ENCODE measurements around the gene ITSN1.

The ITSN1 gene

DNA sequence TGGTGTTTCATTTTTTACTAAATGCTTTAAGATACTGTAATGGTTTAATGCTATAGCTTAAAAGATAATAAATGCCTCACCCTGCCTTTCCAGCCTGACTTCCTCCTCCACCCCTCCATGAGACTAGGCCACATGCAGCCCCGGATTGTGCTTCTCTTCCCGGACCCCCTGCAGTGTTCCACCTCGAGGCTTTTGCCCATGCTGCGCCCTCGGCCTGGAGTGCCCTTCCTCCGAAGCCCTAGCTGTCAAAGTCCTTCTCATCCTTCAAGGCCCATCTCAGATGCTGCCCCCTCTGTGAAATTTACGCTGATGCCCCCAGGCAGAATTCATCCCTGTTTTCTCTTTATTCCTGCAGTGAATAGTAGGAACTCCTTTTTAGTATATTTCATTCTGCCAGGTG lies 174.8 kb downstream of the ITSN1 start:
- DNase-seq = no peak

DNA sequence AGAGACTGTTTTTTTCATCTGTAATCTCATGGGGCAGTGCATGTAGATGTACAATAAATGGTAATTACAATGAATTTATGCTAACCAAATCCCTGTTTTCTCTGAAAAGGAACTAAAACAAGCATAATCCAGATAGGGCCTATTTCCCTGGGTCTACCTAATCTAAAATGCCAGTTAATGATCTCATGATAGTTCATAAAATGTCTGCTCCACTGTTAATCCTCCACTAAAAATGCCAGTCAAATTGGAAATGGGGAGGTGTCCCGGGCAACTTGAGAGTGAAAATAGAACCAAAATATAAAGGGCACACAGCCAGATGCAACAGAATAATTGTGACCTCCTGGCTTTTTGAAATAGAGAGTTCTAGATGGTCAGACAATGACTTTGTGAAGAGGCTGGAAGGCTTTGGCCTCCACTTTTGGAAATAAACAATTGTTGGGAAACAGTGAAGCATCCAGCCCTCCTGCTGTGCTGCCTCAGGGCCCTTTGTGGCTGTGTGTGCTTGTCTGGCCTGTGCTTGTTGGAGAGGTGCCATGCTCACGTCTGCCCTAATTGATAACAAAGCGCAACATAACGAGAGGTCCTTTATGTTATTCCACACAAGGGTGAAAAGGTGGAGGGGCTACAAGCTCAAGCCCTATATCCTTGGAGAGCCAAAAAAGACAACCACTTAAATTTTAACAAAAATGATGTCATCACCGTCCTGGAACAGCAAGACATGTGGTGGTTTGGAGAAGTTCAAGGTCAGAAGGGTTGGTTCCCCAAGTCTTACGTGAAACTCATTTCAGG lies 175.6 kb downstream of the ITSN1 start:
- DNase-seq = no peak

DNA sequence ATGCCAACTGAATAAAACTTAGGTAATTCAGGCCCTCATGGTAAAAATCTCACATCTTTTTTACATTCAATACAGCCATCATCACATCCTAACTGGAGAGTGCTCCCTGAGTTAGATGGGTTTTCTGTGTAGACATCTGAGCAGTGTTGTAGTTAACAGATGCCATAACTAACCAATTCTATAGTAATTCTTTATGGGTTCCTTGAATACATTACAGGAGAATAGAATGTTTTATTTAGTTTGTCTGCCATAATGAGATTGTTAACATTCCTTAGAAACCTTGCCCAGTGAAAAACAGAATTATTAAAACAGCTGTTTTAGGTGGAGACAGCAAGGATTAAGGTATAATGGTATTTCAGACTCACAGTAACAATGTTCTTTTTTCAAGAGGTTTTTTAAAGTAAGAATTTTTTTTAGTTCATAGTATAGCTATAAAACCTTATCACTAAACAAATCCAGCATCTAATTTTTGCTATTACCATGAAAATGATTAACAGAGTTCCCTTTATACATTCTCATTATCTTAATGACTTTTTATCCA lies 178.0 kb downstream of the ITSN1 start:
- no peak for DNase-seq

- no peak for DNase-seq
Measured at GRCh38 chr21:33820798-33821197, 178.5 kb downstream of the ITSN1 start.

DNA sequence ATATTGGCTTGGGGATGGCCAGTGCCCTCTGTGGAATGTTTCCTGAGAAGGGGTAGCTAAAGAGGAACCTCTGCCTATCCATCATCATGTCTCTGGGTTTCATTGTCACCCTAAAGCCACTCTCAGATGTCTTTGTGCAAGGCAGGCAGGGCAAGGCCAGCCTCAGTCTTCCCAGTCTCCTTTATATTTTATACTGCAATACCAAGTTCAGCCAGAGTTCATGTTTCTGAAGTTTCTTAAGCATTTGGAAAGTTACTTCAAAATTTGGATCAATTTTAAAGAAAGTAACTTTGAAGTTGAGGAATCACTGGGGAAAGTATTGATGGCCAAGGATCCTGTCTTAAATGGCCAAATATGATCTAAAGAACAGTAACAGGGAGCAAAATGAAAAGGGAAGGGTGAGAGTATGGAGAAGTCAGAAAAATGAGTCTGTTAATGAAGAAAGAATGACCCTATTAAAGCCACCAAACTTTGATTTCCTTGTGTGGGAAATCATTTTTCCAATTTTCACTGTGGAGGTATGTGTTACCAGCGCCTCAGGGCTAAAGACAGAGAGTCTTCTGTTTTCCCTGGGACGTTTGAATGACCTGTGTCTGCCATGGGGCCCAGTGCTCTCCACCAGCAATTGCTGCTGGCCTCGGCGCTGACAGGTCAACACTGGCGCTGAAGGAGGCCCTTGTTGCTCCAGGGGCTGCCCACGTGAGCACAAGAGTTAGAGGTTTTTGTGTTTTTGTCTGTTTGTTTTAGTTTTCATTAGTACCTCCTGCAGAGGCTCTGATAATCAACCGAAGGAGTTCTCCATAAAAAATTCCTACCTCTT lies 179.4 kb downstream of the ITSN1 start:
- no peak for DNase-seq

DNA sequence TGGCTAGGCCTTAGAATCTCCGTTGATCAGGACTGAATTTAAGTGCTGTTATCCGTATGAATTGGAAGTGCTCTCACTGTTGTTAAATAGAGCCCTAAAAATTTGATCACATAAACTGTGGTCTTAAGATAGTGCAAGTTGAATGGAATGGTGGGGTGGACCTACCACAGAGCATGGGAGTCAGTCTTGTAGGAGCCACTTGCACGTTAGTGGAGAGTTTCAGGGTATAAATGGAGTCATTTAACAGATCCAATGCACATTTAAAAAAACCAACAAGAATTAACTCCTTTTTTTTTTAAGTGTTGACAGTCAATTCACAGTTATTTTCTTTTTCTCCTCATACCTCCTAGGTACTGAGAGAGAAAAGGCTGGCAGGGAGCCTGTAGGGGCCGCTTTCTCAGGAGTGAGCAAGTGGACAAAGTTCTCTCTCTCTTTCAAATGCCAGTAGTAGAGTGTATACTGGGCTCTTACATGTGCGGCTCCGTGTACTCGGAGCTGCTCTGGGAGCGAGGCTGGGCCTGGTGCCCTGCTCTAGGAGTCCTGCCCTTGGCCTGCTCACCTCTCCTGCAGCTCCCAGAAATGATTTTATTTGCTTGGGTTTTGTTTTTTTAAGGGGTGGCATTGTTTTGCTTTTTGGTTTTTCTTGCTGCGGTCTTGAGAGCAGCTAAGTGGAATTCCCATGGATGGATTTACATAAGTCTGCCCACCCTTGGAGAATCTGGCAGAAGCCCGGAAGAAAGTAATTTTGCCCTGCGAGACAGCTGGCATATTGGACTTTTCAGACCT lies 182.0 kb downstream of the ITSN1 start:
- no peak for DNase-seq

GRCh38 chr21:33825419-33825818 lies 183.1 kb downstream of the ITSN1 start:
- DNase-seq = no peak

DNA sequence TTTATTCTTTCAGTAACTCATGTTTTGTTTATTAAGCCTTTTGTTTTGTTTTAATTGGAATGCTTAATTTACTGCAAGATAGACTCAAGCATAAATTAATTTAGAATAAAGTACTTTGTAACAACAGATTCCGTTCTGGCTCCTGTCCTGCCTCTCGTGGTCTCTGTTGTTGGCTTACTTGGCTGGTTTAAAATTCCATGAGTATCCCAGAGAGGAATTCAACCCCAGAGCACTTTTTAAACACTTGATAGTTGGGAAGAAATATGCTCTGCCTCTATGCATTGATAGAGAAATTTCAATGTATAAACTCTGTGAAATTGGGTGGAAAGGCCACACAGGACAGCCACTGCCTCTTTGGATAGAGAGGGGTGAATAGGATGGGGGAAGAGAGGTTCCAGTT lies 183.6 kb downstream of the ITSN1 start:
- DNase-seq = no peak

DNA sequence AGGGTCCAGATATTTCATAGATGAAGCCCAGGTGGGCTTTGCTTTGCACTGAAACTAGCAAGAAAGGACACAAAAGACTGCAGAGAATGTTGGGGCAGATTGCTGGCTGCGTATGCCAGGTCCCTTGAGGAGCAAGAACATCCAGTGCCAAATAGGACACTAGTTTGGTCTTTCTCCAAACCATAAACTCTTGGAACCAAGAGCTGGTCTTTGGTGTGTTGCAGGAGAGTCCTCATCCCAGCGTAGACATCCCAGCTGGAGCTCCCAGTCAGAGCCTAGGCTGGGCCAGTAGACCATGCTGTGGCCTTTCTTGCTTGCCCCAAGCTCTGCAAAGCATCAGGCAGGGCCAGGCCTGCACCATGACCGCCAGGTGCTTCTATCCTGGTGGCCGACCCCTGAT lies 185.8 kb downstream of the ITSN1 start:
- no peak for DNase-seq

DNA sequence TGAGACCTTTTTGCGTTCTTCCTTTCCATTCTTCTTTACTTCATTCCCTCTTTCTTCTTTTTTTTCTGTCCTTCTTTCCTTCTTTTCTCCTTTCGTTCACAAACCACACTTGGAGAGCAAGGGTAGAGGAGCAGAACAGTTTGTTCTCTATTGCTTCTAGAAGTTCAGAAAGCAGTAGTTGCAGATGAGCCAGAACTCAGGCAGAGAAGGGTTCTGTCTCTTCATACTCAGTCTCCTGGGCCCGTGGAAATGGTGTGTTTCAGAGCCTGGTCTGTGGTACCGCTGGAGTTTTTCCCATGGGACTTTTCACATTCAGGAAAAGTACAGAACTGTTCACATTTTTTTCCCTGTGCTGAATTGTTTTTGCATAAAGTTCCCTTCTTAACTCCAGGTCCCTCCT lies 186.3 kb downstream of the ITSN1 start:
- no peak for DNase-seq

GRCh38 chr21:33829844-33830243 lies 187.5 kb downstream of the ITSN1 start:
- DNase-seq = no peak

- DNase-seq = no peak
Measured at GRCh38 chr21:33831962-33832659, 189.8 kb downstream of the ITSN1 start.

DNA sequence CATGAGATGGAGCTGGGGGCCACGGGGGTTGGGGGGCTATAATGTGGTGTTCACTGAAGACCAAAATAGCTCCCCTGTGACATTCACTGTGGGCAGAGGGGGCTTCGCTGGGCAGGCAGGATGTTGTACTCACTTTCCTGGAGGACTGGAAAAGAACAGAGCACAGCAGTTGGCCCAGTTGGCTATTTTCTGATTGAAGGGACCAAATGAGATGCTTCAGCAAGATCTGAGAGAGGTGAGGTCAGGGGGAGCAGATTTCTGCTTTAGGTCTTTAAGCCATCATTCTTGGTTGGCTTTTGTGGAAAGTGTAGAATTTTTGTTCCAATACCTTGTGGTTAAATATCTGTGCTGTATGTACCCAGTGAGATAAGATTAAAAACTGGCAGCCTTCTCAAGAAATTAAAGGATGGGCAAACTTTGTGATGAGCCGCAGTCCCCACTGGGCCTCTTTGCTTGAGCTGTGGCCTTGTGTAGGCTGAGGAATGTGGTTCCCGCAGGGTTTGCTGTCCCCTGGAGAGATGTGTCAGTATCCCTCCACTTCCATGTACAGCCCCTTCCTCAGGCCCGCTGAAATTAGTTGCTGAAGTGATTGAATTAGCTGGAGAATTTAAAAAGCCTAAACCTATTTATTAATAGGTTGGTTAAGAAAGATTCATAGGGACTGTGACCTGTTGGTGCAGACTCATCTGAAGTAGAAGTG lies 192.7 kb downstream of the ITSN1 start:
- no peak for DNase-seq

DNA sequence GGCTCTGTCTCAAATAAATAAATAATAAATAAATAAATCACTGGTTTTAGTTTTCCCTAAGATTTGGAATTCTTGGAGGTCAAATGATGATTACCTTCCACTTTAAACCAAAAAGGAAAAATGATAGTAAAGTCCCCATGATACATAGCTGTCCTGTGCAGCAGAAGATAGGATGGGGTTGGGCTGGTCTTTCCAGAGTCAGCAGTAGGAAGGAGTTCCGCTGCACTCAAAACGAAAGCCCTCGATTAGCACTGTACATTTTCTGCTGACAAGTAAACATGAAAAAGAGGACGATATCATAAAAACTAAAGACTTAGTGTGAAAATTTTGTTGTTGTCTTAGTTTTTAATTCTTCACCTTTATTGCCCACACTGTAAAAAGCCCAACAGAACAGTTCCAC lies 193.6 kb downstream of the ITSN1 start:
- no peak for DNase-seq

- no peak for DNase-seq
Measured at GRCh38 chr21:33836408-33836807, 194.1 kb downstream of the ITSN1 start.

- peak; percentile 28 for DNase-seq
Measured at GRCh38 chr21:33839167-33839716, 196.9 kb downstream of the ITSN1 start.

DNA sequence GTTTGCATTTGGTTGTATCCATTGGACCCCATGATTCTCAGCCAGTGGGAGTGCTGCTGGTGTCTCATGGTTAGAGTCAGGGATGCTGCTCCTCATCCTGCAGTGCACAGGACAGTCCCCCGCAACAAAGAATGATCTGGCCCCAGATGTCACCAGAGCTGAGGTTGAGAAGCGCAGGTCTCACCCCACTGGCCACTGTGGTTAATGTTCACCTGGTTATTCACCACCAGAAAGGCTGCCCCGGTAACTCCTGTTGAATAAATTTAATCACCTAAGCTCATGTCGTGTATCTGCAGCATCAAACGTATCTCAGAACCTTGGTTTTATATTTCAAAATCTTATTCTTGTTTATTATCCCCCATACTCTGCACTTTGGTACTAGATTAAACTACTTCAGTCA lies 197.5 kb downstream of the ITSN1 start:
- DNase-seq = no peak

DNA sequence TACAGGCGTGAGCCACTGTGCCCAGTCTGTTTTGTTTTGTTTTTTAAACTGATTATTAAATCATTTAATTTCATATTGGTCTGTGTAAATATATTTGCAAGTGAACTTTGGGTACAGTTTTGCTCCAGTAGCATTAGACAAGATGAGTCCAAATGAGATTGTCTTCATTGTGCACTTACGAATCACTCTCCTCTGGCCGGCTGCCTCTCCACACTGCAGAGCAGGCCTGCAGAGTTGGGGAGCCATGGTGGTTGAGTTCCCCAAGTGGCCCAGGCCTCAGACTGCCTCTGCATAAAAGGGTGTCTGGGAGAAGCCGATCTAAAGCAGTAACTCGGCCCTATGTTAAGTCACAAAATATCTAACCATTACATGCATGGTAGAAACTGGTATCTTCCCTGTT lies 198.5 kb downstream of the ITSN1 start:
- DNase-seq = no peak

DNA sequence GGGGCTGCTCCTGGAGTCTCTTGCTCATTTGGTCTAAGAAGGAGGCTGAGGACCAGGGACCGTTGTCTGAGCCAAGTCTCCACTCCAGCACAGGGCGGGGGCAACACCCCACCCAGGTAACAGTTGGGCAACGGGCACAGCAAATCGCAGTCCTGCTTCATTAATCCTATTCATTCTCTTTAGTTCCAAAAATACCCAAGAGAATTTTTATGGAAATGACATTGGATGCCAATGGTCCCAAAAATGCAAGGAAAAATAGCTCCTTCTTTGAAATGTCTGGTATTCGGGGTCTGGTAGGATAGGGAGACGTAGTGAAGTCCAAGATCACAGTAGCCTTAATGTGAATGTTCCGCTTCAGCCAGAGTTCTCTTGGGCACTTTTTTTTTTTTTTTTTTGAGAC lies 199.3 kb downstream of the ITSN1 start:
- no peak for DNase-seq

DNA sequence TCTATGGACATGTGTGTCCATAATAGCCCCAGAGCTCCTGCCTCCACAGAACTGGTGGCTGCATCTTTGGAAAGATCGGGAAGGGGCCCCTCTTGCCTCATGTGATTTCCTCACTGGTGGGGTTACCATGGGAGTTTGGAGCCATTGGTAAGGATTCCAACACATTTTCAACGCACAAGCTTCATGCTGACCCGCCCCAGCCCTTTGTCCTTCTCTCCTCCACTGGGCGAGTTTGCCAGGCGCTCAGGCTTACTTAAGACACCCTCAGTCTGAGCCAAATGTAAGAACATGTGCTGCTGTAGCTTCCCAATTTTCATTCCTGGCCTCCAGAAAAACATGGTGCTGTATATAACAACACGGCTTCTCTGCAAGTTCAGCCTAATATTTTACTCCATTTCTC lies 200.9 kb downstream of the ITSN1 start:
- no peak for DNase-seq

DNA sequence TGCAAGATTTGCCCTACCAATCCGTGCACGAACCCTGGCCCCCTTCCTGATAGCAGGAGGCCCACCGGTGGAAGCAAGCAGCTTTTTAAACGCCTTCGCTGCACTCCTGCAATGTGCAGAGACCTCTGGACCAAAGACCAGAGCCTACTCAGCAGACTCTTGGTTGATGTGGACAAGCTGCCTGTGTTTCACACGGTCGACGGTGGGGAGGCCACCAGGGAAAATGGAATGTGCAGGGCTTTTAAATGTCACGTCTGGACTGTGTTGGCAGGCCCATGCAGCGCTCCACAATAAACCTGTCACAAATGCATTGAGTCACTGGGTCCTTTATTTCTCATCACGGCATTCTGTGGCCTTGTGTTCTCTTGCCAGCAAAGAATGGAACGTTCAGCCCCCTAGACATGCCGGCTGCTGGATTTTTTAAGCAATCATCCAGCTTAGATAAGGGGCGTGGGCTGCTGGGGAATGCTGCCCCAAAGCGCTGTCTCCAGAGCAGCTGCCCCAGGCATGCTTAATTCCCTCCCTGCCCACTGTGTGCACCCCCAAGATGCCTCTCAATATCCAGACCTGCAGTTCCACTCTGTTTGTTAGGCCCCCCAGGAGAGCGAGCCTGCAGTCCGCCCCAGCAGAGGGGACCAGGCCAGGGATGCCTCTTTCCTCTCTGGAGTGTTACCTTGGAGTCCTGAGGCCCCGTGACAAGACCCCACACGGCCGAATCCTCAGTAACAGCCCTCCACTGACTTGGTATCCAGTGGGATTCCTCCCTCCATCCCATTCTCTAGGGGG lies 202.0 kb downstream of the ITSN1 start:
- no peak for DNase-seq
